GM18499 (cell line): ENCODE measurements around the gene COQ10B.
"Not testable (repeated sequence)": the region's sequence is repeated elsewhere in the genome, so short reads cannot be mapped to it uniquely, and the experiment has no call there.

Experiments used
- ATAC-seq: cut with Tn5 transposase; IDR thresholded peaks from one replicate; pipeline ENCODE4 v1.9.1; 2021; ENCODE audit warnings: moderate number of reproducible peaks; ENCODE audit not compliant: insufficient read depth, unreplicated experiment

COQ10B gene

GRCh38 chr2:197453123-197453913 lies at the start of gene COQ10B:
Gene COQ10B (plus strand): TSS chr2:197453552. CDS start chr2:197453561, 9 bp downstream.
- peak; percentile 95 for ATAC-seq

GRCh38 chr2:197405582-197405981 lies 47.8 kb upstream of the COQ10B start:
- ATAC-seq, result no peak

GRCh38 chr2:197414039-197414438 lies 39.3 kb upstream of the COQ10B start:
- ATAC-seq, result no peak

- ATAC-seq, result no peak
Observed at GRCh38 chr2:197414515-197414914, 38.8 kb upstream of the COQ10B start.

GRCh38 chr2:197416268-197416667 lies 37.1 kb upstream of the COQ10B start:
- ATAC-seq, result no peak

- ATAC-seq, result no peak
Observed at GRCh38 chr2:197419438-197419837, 33.9 kb upstream of the COQ10B start.

GRCh38 chr2:197423307-197423706 lies 30.0 kb upstream of the COQ10B start:
- ATAC-seq, result no peak

- no peak for ATAC-seq
Observed at GRCh38 chr2:197425550-197425949, 27.8 kb upstream of the COQ10B start.

GRCh38 chr2:197426723-197427603 lies 26.4 kb upstream of the COQ10B start:
- no peak for ATAC-seq

- no peak for ATAC-seq
Observed at GRCh38 chr2:197427986-197428385, 25.4 kb upstream of the COQ10B start.

- ATAC-seq, result no peak
Observed at GRCh38 chr2:197431858-197432257, 21.5 kb upstream of the COQ10B start.

- ATAC-seq, result not testable (repeated sequence)
Observed at GRCh38 chr2:197432527-197432926, 20.8 kb upstream of the COQ10B start.

GRCh38 chr2:197433780-197434438 lies 19.4 kb upstream of the COQ10B start:
- ATAC-seq, result no peak

- ATAC-seq, result peak; percentile 89
Observed at GRCh38 chr2:197434541-197435513, 18.5 kb upstream of the COQ10B start, which contains the start of gene SF3B1. Gene SF3B1 (minus strand): TSS chr2:197435028. CDS start chr2:197434999, 29 bp downstream.

GRCh38 chr2:197435598-197436420 lies 17.5 kb upstream of the COQ10B start:
- ATAC-seq, result no peak

GRCh38 chr2:197437380-197437779 lies 16.0 kb upstream of the COQ10B start:
- no peak for ATAC-seq

GRCh38 chr2:197442857-197443256 lies 10.5 kb upstream of the COQ10B start:
- ATAC-seq, result no peak

GRCh38 chr2:197445746-197446145 lies 7.6 kb upstream of the COQ10B start:
- no peak for ATAC-seq

- ATAC-seq, result no peak
Observed at GRCh38 chr2:197446844-197447243, 6.5 kb upstream of the COQ10B start.
